ENCODE data around the gene IGSF21. TPM values are rescaled to one million over a fixed set of nuclear protein-coding genes. Genes with fewer than 3 reads are reported as not detected.

IGSF21 gene
- total RNA-seq, 3 donors from 2014 or later (not counting 1 experiment from before 2014, with no cell fraction given), result not detected

- H3K36me3 Mint-ChIP-seq, result no peaks in the 10 kb centered on the region
- H3K27me3 Mint-ChIP-seq (ENCODE audit: low read depth in 2 of 2), result peaks cover 2 to 13% of the 10 kb centered on the region in 2 donors
- H3K4me3 ChIP-seq (ENCODE audit: low read length), result no peak overlapping the region
- no peak overlapping the region for H3K27ac Mint-ChIP-seq
- H3K27me3 ChIP-seq (ENCODE audit: control insufficient read depth, insufficient read depth, low read length), result no peaks in the 10 kb centered on the region
- DNase-seq (no peak), ATAC-seq (no peak)
- no peak for TF ChIP-seq CTCF (IDR thresholded peaks at IDR 0.05)
- 83% methylated on average over 11 of the region's 11 CpGs for WGBS (ENCODE audit: insufficient coverage)
- H3K9me3 ChIP-seq (ENCODE audit: control insufficient read depth, insufficient read depth, low read length), result no peaks in the 10 kb centered on the region
- intact Hi-C loops (cut with micrococcal nuclease), result no loop called here
- H3K9me3 Mint-ChIP-seq, result no peaks in the 10 kb centered on the region
- H3K4me1 ChIP-seq (ENCODE audit: control insufficient read depth, insufficient read depth, low read length), result no peaks in the 10 kb centered on the region
- H3K4me1 Mint-ChIP-seq, result no peaks in the 10 kb centered on the region
- no peak overlapping the region for H3K4me3 Mint-ChIP-seq
- H3K27ac ChIP-seq (ENCODE audit: low read length), result no peak overlapping the region
- no peaks in the 10 kb centered on the region for H3K36me3 ChIP-seq (ENCODE audit: control insufficient read depth, insufficient read depth, low read length)
These were observed 231.6 kb downstream of the IGSF21 start for GRCh38 chr1:18339161-18339560.

- ATAC-seq, result no peak
- TF ChIP-seq CTCF (IDR thresholded peaks at IDR 0.05), result no peak
These were observed 232.7 kb downstream of the IGSF21 start for GRCh38 chr1:18340158-18340764.

GRCh38 chr1:18340787-18341186, 233.2 kb downstream of the IGSF21 start:
- Mint-ChIP-seq H3K27ac (no peak overlapping the region), H3K4me1 (no peaks in the 10 kb centered on the region), H3K27me3 (ENCODE audit: low read depth in 2 of 2) (peaks cover 2 to 13% of the 10 kb centered on the region in 2 donors), H3K9me3 (no peaks in the 10 kb centered on the region), H3K4me3 (no peak overlapping the region), H3K36me3 (no peaks in the 10 kb centered on the region)
- no peak for ATAC-seq
- no peaks in the 10 kb centered on the region for H3K36me3 ChIP-seq (ENCODE audit: control insufficient read depth, insufficient read depth, low read length)
- no peak overlapping the region for H3K27ac ChIP-seq (ENCODE audit: low read length)
- no peak for TF ChIP-seq CTCF (IDR thresholded peaks at IDR 0.05)
- intact Hi-C loops (cut with micrococcal nuclease), result no loop called here
- DNase-seq, result no peak
- H3K9me3 ChIP-seq (ENCODE audit: control insufficient read depth, insufficient read depth, low read length), result no peaks in the 10 kb centered on the region
- WGBS (ENCODE audit: insufficient coverage), result 68% methylated on average over 2 of the region's 2 CpGs
- H3K27me3 ChIP-seq (ENCODE audit: control insufficient read depth, insufficient read depth, low read length), result no peaks in the 10 kb centered on the region
- no peak overlapping the region for H3K4me3 ChIP-seq (ENCODE audit: low read length)
- no peaks in the 10 kb centered on the region for H3K4me1 ChIP-seq (ENCODE audit: control insufficient read depth, insufficient read depth, low read length)

More at GRCh38 chr1:18340158-18340764, 232.7 kb downstream of the IGSF21 start:
- Histone ChIP-seq H3K27ac (ENCODE audit: low read length) (no peak overlapping the region), H3K27me3 (ENCODE audit: control insufficient read depth, insufficient read depth, low read length) (no peaks in the 10 kb centered on the region), H3K4me3 (ENCODE audit: low read length) (no peak overlapping the region), H3K36me3 (ENCODE audit: control insufficient read depth, insufficient read depth, low read length) (no peaks in the 10 kb centered on the region), H3K9me3 (ENCODE audit: control insufficient read depth, insufficient read depth, low read length) (no peaks in the 10 kb centered on the region), H3K4me1 (ENCODE audit: control insufficient read depth, insufficient read depth, low read length) (no peaks in the 10 kb centered on the region)
- peaks cover 2 to 13% of the 10 kb centered on the region in 2 donors for H3K27me3 Mint-ChIP-seq (ENCODE audit: low read depth in 2 of 2)
- no peaks in the 10 kb centered on the region for H3K4me1 Mint-ChIP-seq
- H3K36me3 Mint-ChIP-seq, result no peaks in the 10 kb centered on the region
- no peak for DNase-seq
- H3K4me3 Mint-ChIP-seq, result no peak overlapping the region
- H3K9me3 Mint-ChIP-seq, result no peaks in the 10 kb centered on the region
- 63% methylated on average over 2 of the region's 2 CpGs for whole genome bisulfite sequencing (ENCODE audit: insufficient coverage)
- intact Hi-C loops (cut with micrococcal nuclease), result no loop called here
- no peak overlapping the region for H3K27ac Mint-ChIP-seq
